ENCODE measurements around the gene ITGB7. TPM values are rescaled to one million over a fixed set of nuclear protein-coding genes. Genes with fewer than 3 reads are reported as not detected.

The ITGB7 gene
- total RNA-seq, 1 donor from 2014 or later: 0.37 TPM

GRCh38 chr12:53198486-53199110, 8.5 kb downstream of the ITGB7 start:
- Mint-ChIP-seq H3K27ac (ENCODE audit: unreplicated experiment) (no peak overlapping the region), H3K36me3 (ENCODE audit: low read depth) (no peaks in the 10 kb centered on the region), H3K4me1 (ENCODE audit: low read depth) (peaks cover 9% of the 10 kb centered on the region), H3K4me3 (ENCODE audit: unreplicated experiment) (no peak overlapping the region), H3K9me3 (ENCODE audit: low read depth) (no peaks in the 10 kb centered on the region), H3K27me3 (ENCODE audit: low read depth) (peaks cover 7% of the 10 kb centered on the region)
- no peak for DNase-seq (ENCODE audit: low spot score)
- TF ChIP-seq CTCF (IDR thresholded peaks at IDR 0.05): no peak

- no peaks in the 10 kb centered on the region for H3K36me3 Mint-ChIP-seq (ENCODE audit: low read depth)
- DNase-seq (ENCODE audit: low spot score): no peak
- H3K9me3 Mint-ChIP-seq (ENCODE audit: low read depth): no peaks in the 10 kb centered on the region
- TF ChIP-seq CTCF (IDR thresholded peaks at IDR 0.05): no peak
- H3K4me1 Mint-ChIP-seq (ENCODE audit: low read depth): peaks cover 9% of the 10 kb centered on the region
- H3K27me3 Mint-ChIP-seq (ENCODE audit: low read depth): peaks cover 13% of the 10 kb centered on the region
- no peak overlapping the region for H3K4me3 Mint-ChIP-seq (ENCODE audit: unreplicated experiment)
- no peak overlapping the region for H3K27ac Mint-ChIP-seq (ENCODE audit: unreplicated experiment)
Observed at GRCh38 chr12:53197011-53197640, 9.9 kb downstream of the ITGB7 start.

GRCh38 chr12:53196486-53196885, 10.6 kb downstream of the ITGB7 start:
- H3K4me3 Mint-ChIP-seq (ENCODE audit: unreplicated experiment): no peak overlapping the region
- TF ChIP-seq CTCF (IDR thresholded peaks at IDR 0.05): no peak
- peaks cover 13% of the 10 kb centered on the region for H3K27me3 Mint-ChIP-seq (ENCODE audit: low read depth)
- no peaks in the 10 kb centered on the region for H3K9me3 Mint-ChIP-seq (ENCODE audit: low read depth)
- no peak for DNase-seq (ENCODE audit: low spot score)
- peaks cover 9% of the 10 kb centered on the region for H3K4me1 Mint-ChIP-seq (ENCODE audit: low read depth)
- no peak overlapping the region for H3K27ac Mint-ChIP-seq (ENCODE audit: unreplicated experiment)
- no peaks in the 10 kb centered on the region for H3K36me3 Mint-ChIP-seq (ENCODE audit: low read depth)

GRCh38 chr12:53195516-53196420, 11.3 kb downstream of the ITGB7 start:
- no peak for DNase-seq (ENCODE audit: low spot score)
- Mint-ChIP-seq H3K27me3 (ENCODE audit: low read depth) (peaks cover 13% of the 10 kb centered on the region), H3K27ac (ENCODE audit: unreplicated experiment) (no peak overlapping the region), H3K9me3 (ENCODE audit: low read depth) (no peaks in the 10 kb centered on the region), H3K36me3 (ENCODE audit: low read depth) (no peaks in the 10 kb centered on the region), H3K4me1 (ENCODE audit: low read depth) (peaks cover 3% of the 10 kb centered on the region), H3K4me3 (ENCODE audit: unreplicated experiment) (no peak overlapping the region)
- no peak for TF ChIP-seq CTCF (IDR thresholded peaks at IDR 0.05)

GRCh38 chr12:53194973-53195372, 12.1 kb downstream of the ITGB7 start:
- DNase-seq (ENCODE audit: low spot score): no peak
- H3K9me3 Mint-ChIP-seq (ENCODE audit: low read depth): no peaks in the 10 kb centered on the region

More at GRCh38 chr12:53194973-53195372, 12.1 kb downstream of the ITGB7 start:
- TF ChIP-seq CTCF (IDR thresholded peaks at IDR 0.05): no peak
- Mint-ChIP-seq H3K27ac (ENCODE audit: unreplicated experiment) (no peak overlapping the region), H3K4me3 (ENCODE audit: unreplicated experiment) (no peak overlapping the region), H3K4me1 (ENCODE audit: low read depth) (peaks cover 6% of the 10 kb centered on the region), H3K36me3 (ENCODE audit: low read depth) (no peaks in the 10 kb centered on the region), H3K27me3 (ENCODE audit: low read depth) (peaks cover 13% of the 10 kb centered on the region)

All from chondrocyte (in vitro differentiated cells).